NCI-H146 treated with DMSO at 0.1 percent for 48 hours (cell line): ENCODE results near the gene GGNBP2.
A peak's percentile ranks its signal among the peaks of the same experiment; 100 is the strongest.
"Not testable (repeated sequence)": the region's sequence is repeated elsewhere in the genome, so short reads cannot be mapped to it uniquely, and the experiment has no call there.

ENCODE experiments used
- DNase-seq: peaks from one replicate; lab custom pipeline; 2025; ENCODE audit not compliant: unreplicated experiment; lab: John Stamatoyannopoulos, UW

GGNBP2 gene

GRCh38 chr17:36544307-36545076 lies at the start of gene GGNBP2:
GGNBP2 (plus strand) TSS chr17:36544919; CDS start chr17:36545725, 806 bp downstream.
- peak; percentile 77 for DNase-seq

- no peak for DNase-seq
These were observed 49.6 kb upstream of the GGNBP2 start for GRCh38 chr17:36495076-36495578.

GRCh38 chr17:36496018-36496789 lies 48.5 kb upstream of the GGNBP2 start:
- DNase-seq = no peak

- DNase-seq = no peak
These were observed 46.6 kb upstream of the GGNBP2 start for GRCh38 chr17:36498155-36498554.

DNA sequence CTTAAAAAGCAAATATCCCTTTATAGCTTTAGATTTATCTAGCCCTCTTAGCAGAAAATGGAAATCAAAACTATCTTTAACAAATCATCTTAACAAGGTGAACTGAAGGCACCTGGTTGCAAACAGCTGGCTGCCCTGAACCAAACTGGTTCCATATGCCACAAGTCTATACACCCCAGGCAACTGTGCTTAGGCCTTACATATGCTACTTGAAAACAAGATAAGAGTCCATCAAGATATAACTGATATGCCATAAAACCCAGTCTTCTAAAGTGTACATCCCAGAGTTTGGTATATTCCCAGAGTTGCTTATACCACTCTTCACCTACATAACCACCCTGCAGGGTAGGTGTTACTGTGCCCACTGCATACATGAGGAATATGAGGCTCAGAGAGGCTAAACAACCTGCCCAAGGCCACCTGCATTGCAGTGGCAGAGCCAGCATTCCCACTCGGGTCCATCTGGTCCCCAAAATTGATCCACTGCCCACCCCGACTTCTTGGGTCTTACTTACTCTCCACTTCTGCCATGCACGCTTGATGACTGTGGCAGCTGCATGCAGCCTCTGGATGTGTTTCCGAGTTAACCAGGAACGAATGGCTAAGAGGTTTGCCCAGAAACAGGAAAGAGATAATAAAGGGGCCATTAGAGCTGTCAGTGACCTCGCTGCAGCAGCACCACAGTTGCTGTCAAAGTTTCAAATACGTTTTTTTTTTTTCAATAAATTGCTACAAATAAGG lies 46.0 kb upstream of the GGNBP2 start:
- DNase-seq = no peak

DNA sequence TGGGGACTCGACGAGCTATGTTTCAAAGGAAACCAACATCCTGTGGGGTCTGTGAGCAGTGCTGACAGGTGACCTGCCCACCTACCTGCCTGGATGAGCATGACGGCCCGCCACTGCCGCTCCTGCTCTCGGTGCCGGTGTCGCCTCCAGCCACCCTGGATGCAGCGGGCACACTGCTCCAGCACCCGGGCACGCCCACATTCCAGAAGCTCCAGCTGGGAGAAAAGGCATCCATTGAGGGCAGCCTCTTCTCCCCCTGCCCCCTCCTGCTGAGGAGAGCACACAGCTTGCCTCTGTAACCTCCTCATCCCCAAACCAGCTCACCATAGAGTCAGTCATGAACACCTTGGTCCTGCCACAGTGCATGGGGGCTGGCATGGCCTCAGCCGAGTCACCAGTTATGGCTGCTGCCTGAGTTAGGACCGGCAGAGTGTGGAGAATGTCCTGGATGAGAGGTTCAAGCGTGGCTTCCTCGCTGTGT lies 43.9 kb upstream of the GGNBP2 start:
- no peak for DNase-seq

- DNase-seq = no peak
These were observed 43.4 kb upstream of the GGNBP2 start for GRCh38 chr17:36501351-36501750.

DNA sequence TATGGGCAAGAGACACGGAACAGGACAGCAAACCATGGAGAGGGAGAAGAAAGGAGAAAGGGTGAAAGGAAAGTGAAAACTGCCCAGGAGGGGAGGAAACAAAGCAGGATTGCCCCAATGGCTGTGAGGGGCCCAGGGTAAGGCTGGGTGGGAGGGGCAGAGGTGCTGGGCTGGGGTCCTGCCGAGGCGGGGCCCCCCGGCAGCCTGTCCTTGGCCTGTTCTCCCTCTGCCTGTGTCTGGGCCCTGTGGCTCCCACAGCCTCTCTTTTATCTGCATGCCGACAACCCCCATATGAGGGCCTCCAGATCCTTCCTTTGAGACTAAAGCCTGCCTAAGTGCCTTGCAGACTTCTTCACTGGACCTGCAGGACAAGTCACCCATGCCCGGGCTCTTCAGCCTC lies 42.8 kb upstream of the GGNBP2 start:
- DNase-seq = no peak

DNA sequence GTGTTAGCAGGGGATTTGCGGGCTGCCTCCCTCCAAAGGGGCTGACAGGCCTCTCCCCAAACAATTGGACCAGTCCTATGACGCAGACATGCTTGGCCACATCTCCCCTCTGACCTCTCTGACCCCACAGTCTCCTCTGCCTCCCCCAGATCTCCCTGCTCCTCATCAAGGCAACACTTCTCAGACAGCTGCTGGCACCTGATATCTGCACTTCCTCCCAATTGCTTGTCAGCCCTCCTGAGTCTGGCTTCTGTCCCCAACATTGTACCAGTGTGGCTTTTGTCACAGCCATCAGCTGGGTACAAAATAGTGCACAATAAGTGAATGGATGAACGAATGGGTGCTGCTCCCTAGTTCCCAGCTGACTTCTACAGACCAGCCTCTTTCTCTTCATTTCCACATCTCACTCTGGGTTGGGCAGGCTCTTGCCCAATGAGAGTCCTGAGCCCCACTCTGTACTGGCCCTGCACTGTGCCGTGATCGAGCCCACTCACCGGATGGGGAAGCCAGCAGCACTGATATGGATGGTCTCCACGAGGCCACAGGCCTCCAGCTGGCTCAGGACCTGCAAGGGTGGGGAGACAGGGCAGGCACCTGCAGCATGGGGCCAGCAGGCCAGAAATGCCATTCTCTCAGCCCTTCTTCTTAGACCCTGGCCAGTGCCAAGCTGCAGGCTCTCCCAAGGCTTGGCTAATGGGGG lies 41.1 kb upstream of the GGNBP2 start:
- DNase-seq = no peak

GRCh38 chr17:36504156-36504545 lies 40.6 kb upstream of the GGNBP2 start:
- no peak for DNase-seq

DNA sequence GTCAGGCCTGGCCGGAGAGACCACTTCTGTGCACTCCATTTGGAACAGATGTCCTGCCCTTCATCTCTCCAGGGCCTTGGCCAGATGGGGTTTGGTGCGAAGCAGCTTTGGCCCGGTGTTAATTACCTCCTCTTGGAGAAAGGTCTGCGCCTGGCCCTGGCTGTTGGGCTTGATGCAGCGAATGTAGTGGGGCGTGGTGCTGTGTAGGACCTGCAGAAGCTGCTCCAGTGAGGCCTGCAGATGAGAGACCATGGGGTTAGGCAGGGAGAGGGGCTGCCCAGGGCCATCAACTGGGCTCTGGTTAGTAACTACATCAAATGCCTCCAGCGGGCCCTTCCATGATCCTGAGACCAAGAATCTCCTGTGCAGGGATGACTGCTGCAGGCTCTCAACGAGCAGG lies 39.5 kb upstream of the GGNBP2 start:
- no peak for DNase-seq

GRCh38 chr17:36506249-36506826 lies 38.4 kb upstream of the GGNBP2 start:
- no peak for DNase-seq

GRCh38 chr17:36506831-36507230 lies 37.9 kb upstream of the GGNBP2 start:
- no peak for DNase-seq

DNA sequence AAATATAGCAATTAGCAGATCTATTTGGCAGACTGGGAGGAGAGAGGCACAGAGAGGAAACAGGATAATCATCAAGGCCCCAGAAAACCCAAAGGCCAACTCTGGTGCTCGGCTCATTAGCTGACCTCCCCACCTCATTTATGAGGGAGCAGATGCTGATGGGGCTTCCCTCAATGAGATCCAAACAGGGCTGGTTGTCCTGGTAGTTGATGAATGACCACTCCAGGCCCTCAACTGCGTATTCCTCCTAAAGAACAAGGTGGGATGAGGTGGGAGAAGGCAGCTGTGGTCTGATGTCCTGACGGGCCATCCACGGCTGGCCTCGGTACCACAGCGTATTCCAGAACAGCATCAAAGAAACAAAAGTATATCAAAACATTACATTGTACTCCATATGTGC lies 37.5 kb upstream of the GGNBP2 start:
- DNase-seq = no peak

DNA sequence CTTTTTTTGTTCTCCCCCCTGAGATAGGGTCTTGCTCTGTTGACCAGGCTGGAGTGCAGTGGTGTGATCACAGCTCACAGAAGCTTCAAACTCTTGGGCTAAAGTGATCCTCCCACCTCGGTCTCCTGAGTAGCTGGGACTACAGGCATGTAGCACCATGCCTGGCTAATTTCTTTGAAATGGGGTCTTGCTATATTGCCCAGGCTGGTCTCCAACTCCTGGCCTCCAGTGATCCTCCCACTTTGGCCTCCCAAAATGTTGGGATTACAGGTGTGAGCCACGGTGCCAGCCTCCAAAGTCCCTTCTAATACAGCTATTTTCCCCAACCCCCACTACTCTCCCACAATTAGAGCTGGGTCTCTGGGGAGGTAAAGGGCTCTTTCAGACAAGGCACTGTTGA lies 36.3 kb upstream of the GGNBP2 start:
- not testable (repeated sequence) for DNase-seq

GRCh38 chr17:36509272-36509985 lies 35.3 kb upstream of the GGNBP2 start:
- no peak for DNase-seq

- no peak for DNase-seq
These were observed 34.1 kb upstream of the GGNBP2 start for GRCh38 chr17:36510636-36511035.

DNA sequence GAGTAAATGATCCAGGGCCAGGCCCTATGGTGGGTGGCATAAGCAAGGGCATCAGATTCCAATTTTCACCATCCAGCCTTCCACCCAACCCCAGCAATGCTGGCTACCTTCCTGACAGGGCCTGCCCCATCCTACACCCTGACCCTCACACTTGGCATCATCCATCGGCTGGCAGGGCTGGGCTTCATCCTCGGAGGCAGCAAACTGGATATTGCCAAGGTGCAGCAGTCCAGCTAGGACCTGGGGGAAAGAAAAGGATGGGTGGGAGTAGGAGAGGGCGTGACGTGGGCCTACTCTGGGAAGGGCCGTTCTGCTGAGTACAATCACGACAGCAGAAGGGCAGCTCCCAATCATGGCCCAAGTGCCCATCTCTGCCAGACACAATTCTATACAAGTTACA lies 33.5 kb upstream of the GGNBP2 start:
- DNase-seq = no peak

DNA sequence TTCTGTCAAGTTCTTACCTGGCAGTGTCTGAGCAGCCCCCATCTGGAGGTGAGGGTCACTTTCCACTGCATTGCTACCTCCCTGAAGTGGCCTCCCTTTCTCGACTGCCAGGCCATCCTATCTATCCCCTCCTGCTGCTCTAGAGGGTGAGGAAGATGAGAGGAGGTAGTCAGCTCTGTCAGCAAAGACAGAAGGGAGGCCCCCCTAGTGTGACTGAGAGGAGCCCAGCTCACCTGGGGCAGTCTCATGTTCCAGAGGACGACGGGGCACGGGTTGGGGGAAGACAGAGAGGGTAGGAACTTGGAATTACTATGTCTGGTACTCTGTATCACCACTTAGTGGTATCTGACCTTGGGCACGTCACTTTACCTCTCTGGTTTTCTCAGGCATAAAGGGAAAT lies 32.1 kb upstream of the GGNBP2 start:
- DNase-seq = no peak

- no peak for DNase-seq
These were observed 29.9 kb upstream of the GGNBP2 start for GRCh38 chr17:36514856-36515255.
